ENCODE data around the gene TET1. TPM values are rescaled to one million over a fixed set of nuclear protein-coding genes. Genes with fewer than 3 reads are reported as not detected.
A peak's percentile ranks its signal among the peaks of the same experiment; 100 is the strongest.

The TET1 gene
- total and polyA plus RNA-seq, 2 of the 13 experiments (the other 11 are each of a cell fraction or from before 2014, with no cell fraction given) = 6.9 to 7.3 TPM

- H3K4me2 ChIP-seq (ENCODE audit: low read depth, low read length) = peak overlapping the region; percentile 91
- peak overlapping the region; percentile 11 for H3K27ac ChIP-seq (ENCODE audit: extremely low read length, insufficient read depth, low read length)
- in situ Hi-C loops (cut with HindIII; ENCODE audit: extremely low pct_ligation_motif_present, low pct_unique_long_range_greater_than_20kb) (loop anchor here (5.0 kb wide), 1 partner anchor 39 kb away; no protein-coding TSS in a partner anchor), intact Hi-C loops (cut with micrococcal nuclease; ENCODE audit: unreplicated experiment) (loop anchor here (5.0 kb wide), 2 partner anchors 36 to 91 kb away; partner anchors contain the start of genes DNA2 and SLC25A16)
- no peak for FAIRE-seq
- WGBS (ENCODE audit: low lambda C conversion rate) = 30% methylated on average over 12 of the region's 12 CpGs
- peaks cover 42% of the 10 kb centered on the region for H3K4me1 ChIP-seq (ENCODE audit: insufficient read depth, low read length)
- CTCF ChIA-PET (ENCODE audit: low intra/inter-chr PET ratio, low total read pairs) = no interaction called here
- H2AFZ ChIP-seq (ENCODE audit: low read length) = no peak overlapping the region
- no peaks in the 10 kb centered on the region; a peak in 1 of 5 replicates for H3K36me3 ChIP-seq (replicated peaks in 1 of 2; ENCODE audit: control insufficient read depth in 1 of 2, insufficient read depth in 2 of 2, low read length in 2 of 2)
- POLR2A ChIA-PET = interaction anchor here (0.8 kb wide), 1 partner anchor 37 kb away, joined by 4 read pairs; no protein-coding TSS in a partner anchor
- DNase-seq (ENCODE audit: low spot score) = no peak
- peak overlapping the region; percentile 91 to 99 (median 95) for H3K4me3 ChIP-seq (replicated peaks in 1 of 3; ENCODE audit: insufficient read depth in 1 of 3, low read depth in 2 of 3, low read length in 3 of 3)
- BruUV-seq (replicated peaks) = no TSS peak
- H3K9ac ChIP-seq (ENCODE audit: insufficient read depth, low read depth, low read length) = peak overlapping the region; percentile 82
- peaks cover 68% of the 10 kb centered on the region for H3K79me2 ChIP-seq (ENCODE audit: insufficient read depth, low read length)
- no peaks in the 10 kb centered on the region for H3K9me3 ChIP-seq (ENCODE audit: low read length)
- ATAC-seq = no peak
- H4K20me1 ChIP-seq (ENCODE audit: insufficient read depth, low read length) = peaks cover 5% of the 10 kb centered on the region
- no peaks in the 10 kb centered on the region for H3K27me3 ChIP-seq (ENCODE audit: control insufficient read depth in 1 of 2, insufficient read depth in 2 of 2, low read length in 2 of 2)
- no peak for TF ChIP-seq ATRX (CRISPR knock-in tag; IDR thresholded peaks at IDR 0.05; ENCODE audit: borderline replicate concordance)
- TF ChIP-seq RBM22 (optimal IDR thresholded peaks at IDR 0.05; ENCODE audit: low read length) = no peak
- no peak for TF ChIP-seq BCLAF1 (IDR thresholded peaks at IDR 0.05)
- TF ChIP-seq RARA (CRISPR knock-in tag; IDR thresholded peaks at IDR 0.05) = peak; percentile 31; the same call in 1 of the 2 replicates
- TF ChIP-seq MEIS2 (CRISPR knock-in tag; IDR thresholded peaks at IDR 0.05) = no peak
- no peak for TF ChIP-seq DPF2 (CRISPR knock-in tag; IDR thresholded peaks at IDR 0.05; ENCODE audit: borderline replicate concordance, low read depth)
- TF ChIP-seq ZNF44 (CRISPR knock-in tag; IDR thresholded peaks at IDR 0.05) = no peak
- no peak for TF ChIP-seq SKI (IDR thresholded peaks at IDR 0.05; ENCODE audit: partially characterized antibody)
- TF ChIP-seq, protein P1, sequence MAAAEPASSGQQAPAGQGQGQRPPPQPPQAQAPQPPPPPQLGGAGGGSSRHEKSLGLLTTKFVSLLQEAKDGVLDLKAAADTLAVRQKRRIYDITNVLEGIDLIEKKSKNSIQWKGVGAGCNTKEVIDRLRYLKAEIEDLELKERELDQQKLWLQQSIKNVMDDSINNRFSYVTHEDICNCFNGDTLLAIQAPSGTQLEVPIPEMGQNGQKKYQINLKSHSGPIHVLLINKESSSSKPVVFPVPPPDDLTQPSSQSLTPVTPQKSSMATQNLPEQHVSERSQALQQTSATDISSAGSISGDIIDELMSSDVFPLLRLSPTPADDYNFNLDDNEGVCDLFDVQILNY (CRISPR knock-in tag; conservative IDR thresholded peaks at IDR 0.05) = no peak
- TF ChIP-seq ZNF878 (CRISPR knock-in tag; IDR thresholded peaks at IDR 0.05) = no peak
- no peak for TF ChIP-seq CBX1 (IDR thresholded peaks at IDR 0.05; ENCODE audit: low read depth)
- no peak for TF ChIP-seq NR2F2 (IDR thresholded peaks at IDR 0.05; ENCODE audit: borderline replicate concordance, low read depth)
- TF ChIP-seq ZFP36 (IDR thresholded peaks at IDR 0.05; ENCODE audit: borderline replicate concordance, low read depth, low read length, partially characterized antibody) = no peak
- TF ChIP-seq GATAD1 (CRISPR knock-in tag; IDR thresholded peaks at IDR 0.05) = no peak
- TF ChIP-seq GABPB1 (CRISPR knock-in tag; IDR thresholded peaks at IDR 0.05) = no peak
- TF ChIP-seq, protein P2, sequence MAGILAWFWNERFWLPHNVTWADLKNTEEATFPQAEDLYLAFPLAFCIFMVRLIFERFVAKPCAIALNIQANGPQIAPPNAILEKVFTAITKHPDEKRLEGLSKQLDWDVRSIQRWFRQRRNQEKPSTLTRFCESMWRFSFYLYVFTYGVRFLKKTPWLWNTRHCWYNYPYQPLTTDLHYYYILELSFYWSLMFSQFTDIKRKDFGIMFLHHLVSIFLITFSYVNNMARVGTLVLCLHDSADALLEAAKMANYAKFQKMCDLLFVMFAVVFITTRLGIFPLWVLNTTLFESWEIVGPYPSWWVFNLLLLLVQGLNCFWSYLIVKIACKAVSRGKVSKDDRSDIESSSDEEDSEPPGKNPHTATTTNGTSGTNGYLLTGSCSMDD (CRISPR knock-in tag; IDR thresholded peaks at IDR 0.05) = no peak
Observed at GRCh38 chr10:68562661-68563570, 2.8 kb downstream of the TET1 start.

All from HepG2 (cell line).